Measurements from ENCODE around the gene OPCML. TPM values are rescaled to one million over a fixed set of nuclear protein-coding genes. Genes with fewer than 3 reads are reported as not detected.

Gene OPCML
- total RNA-seq, 1 experiment from 2014 or later: 0.10 TPM

DNA sequence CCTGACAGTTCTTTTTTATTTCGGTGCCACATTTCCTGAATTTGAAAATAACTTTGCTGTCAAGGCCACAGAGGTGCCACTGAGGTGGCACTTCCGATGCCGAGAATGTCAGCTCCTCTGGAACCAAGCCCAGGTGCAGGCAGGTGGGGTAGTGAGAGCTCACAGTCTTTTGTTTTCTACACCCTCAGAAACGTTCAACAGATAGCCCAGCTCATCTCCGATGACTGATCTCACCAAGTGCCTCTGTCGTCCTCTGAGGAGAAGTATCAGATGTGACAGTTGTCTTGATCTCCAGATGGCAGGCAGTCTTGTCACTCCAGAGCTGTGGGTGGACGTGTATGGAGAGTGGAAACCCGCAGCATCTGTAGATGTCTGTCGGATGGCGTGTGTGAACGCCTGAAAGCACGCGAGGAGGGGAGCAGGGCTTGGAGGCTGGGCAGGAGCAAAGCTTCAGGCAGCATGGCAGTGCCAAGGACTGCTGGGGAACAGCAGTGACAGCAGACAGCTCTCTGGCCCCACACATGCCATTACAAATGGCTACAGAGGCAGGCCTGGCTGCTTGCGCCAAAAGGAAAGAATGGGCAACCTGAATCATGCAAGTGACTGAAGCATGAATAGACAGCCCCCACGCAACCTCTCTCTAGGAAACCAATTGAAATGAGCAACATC, 877.0 kb downstream of the OPCML start:
- no peak for DNase-seq (ENCODE audit: extremely low read depth, low read depth)

DNA sequence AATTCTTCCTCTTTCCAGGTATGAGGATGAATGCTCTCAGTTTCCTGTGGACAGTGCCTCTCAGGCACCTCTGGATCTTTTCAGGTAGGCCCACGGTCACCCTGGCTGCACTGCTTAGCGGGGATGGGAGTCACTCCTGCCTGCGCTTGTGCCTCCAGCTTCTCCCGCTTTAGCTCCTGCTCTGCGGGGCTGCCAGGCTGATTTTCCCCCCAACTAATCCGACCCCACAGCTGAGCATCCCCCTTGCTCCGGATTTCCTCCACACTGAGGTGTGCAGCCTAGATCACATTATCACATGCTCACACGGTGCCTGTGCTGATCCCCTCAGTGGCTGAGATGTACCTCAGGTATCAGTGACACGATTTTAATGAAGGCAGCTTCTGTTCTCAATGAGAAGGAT, 879.1 kb downstream of the OPCML start:
- DNase-seq (ENCODE audit: extremely low read depth, low read depth): no peak

DNA sequence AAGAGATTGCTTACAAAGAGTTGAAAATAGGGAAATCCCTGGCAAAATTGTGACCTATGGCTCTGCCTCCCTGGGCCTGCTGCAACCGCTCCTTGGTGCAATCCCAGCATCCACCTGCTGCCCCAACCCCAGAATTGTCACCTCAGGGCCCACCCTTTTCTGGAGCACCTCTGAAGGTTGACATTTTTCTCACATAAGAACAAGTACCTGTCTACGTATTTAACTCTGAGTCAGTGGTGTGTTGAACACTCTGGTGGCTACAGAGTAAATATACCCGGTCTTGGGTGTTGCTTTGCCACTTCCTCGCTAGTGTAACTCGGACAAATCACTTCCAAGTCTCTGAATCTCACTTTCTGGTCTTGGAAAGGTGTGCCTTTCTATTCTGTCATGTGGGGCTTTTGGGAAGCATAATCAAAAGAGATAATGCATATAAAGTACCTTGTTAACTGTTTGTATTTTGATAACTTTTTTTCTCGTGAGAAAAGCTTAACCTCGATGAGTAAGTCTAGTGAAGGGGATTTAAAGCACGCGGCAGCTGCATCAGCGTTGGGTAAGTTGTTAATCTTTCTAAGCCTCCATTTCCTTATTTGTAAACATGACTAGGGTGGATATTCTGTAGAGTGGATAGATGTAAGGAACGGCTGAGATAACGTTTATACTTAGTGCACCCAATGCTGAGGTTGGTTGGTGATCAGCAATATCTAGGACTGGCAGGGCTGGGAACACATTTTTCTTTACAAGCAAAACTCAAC, 881.2 kb downstream of the OPCML start:
- DNase-seq (ENCODE audit: extremely low read depth, low read depth): peak; percentile 8

DNA sequence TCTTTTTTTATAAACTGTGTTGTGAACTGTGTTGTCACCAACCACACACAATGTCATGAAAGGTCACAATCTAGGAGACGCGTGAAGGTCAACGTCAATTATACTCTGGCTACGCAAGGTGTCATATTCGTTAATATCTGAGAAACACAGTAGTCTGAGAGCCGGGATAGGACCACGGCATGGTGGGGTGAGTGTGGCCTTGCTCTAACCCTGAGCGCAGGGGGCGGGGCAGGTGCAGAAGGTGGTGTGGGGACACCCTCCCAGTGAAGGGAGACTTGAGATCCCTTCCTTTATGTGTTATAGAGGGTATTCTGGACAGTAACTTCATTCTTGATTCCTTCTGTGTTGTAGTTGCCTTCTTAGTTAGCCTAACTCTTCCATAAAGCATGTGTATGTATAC, 883.0 kb downstream of the OPCML start:
- no peak for DNase-seq (ENCODE audit: extremely low read depth, low read depth)

DNA sequence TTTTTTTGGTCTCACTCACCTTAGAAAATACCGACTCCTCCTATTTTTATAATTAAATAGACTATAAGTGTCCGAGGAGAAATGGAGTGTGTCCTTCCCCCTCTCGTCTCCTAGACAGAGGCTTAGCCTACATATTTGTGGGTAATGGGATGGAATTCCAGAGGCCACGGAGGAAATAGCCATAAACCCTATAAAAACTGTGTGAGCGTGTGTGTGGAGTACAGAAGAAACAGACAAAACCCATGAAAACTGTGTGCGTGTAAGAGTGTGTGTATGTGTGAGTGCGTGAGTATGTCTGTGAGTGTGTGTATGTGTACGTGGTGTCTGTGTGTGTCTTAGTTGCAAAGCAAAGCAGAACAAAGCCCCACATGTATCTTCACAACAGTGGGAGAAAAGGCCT, 883.5 kb downstream of the OPCML start:
- no peak for DNase-seq (ENCODE audit: extremely low read depth, low read depth)

DNA sequence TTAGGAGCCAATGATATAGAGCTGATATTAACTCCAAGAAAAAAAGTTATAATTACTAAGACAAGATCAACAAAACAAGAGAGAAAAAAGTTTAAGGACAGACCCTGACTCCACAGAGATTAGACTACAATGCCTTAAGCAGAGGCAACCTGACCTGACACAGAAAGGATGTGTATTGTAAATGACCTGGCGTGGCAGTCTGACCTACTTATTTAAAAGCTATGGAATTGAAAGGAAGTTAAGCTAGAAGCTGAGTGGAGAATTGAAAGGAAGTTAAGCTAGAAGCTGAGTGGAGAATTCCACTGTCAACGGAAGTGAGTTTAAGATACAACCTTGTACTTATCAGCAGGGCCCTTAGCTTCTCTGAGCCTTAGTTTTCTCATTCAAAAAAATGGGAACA, 885.4 kb downstream of the OPCML start:
- no peak for DNase-seq (ENCODE audit: extremely low read depth, low read depth)

DNA sequence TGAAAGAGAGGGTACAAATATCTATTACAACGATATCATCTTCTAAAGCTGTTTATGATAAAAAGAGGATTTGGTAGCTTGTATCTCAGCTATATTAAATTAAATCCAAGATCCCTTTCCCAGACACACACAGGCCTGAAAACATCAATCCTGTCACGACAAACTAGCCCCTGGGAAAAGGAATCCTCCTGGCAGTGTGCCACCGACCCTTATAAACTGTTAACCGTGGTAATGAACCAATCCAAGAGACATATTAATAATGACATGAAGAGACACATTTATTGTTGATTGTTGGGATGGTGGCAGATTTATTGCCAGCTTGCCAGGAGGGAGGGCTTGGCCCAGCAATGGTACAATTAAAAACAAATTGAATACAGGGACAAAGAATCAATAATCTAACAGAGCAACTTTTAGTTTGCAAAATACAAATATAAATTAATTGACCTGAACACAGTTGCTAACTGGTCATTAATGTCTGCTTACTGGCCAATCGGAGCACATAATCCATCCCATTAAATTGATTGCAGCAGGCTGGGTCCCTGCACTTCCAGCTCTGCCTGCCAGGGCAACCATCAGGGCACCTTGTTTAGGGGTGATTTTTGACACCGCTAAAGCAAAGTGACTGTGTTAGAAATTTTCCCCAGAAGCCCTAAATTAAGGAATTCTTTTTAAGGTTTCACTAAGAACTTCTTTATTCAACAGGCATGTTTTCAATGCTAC, 887.6 kb downstream of the OPCML start:
- no peak for DNase-seq (ENCODE audit: extremely low read depth, low read depth)

DNA sequence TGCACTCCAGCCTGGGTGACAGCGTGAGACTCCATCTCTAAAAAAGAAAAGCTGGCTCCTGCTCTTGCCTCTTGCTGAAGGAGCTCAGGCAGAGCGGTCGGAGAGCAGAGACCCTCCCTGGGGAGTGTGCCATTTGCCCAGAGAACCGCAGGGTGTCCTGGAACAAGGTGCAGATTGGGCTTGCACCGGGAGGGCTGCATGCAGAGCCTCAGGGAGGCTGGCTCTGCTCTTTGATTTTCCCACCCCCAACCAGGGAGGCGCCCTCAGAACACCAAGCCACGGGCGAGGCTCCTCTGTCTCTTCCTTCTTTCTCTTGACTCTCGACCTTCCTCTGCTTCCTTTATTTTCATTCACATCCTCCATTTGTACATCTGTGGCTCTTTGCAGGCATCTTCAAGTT, 889.1 kb downstream of the OPCML start:
- DNase-seq (ENCODE audit: extremely low read depth, low read depth): no peak

DNA sequence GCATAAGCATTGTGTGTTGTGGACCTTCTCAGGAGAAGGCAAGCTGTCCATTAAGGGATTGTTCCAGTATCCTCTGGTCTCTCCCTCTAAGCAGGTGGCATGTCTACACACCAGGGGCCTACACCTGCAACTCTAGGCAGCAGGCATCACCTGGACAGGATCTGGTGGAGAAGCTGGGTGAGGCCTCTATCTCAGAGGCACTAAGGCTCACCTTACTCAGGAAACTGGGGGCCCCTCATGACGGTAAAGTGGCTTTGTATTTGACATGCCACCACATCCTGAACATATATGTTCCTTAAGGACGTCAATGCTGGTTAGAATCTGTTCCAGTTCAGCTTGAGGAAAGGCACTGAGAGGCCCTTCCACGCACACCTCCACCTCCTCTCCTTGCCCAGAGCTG, 891.3 kb downstream of the OPCML start:
- no peak for DNase-seq (ENCODE audit: extremely low read depth, low read depth)

DNA sequence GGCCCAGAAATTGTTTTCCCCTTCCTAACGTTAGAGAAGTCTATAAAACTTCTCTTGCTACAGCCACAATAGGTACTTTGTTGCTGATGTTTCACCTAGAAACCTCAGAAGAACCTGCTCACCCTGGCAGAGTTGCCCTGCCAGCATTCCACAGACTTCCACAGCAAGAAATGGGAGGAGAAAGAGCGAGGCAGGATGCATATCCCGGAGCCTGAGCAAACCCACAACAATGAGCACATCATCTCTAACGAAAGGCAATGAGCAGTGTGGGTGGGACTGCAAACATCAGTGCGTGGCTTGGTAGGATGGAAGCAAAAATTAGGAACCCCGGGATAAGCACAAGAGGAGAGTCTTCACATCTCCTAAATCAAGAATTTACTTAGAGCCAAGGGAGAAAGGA, 892.3 kb downstream of the OPCML start:
- DNase-seq (ENCODE audit: extremely low read depth, low read depth): no peak

DNA sequence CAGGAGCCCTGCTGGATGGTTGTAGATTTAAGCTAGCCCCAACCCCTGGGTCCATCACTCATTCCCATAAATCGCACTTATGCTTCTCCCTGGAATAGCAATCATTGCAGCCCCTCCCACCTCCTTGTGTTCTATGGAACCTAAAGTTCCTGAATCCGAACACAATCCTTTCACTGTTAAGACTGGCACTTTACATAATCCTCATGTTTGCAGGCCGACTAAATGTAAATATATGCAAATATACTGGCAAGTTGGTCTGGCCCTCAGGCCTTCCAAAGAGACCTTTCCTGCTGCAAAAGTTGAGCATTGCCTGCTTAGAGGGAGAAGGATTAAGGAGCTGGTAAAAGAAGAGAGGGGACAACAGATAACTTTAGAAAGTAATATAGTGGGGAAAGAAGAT, 892.9 kb downstream of the OPCML start:
- DNase-seq (ENCODE audit: extremely low read depth, low read depth): no peak

DNA sequence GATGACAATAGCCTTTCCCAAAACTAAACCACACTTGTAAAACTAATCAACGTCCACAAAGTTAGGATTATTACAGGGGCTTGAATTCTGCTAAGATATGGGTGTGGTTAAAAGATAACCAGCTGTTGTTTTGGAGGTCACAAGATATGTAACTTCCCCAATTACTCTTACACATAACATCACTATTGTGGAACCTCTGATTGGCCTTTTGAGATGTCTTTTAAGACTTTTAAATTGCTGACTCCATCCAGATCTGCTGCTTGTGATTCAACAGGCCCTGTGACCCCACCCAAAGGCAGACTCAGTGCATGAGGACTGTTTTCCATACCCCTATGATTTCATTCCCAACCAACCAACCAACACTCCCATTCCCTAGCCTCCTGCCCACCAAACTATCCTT, 893.9 kb downstream of the OPCML start:
- DNase-seq (ENCODE audit: extremely low read depth, low read depth): no peak

DNA sequence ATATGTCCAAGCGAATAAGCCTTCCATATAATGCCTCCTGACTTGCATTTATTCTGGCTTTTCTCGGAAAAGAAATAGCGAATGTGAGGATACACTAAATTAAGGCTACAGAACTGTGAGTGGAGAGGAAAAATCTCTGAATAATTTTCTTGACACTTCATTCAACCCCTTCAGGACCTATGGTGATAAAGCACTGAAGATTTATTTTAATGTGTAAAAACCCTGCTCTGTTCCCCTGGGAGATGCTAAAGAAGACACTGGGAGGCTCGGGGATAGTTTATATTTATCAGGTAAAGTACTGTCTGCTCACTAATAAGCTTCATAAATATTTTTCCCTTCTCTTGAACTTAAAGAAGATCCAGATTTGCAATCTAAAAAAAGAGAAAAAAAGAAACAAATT, 895.8 kb downstream of the OPCML start:
- no peak for DNase-seq (ENCODE audit: extremely low read depth, low read depth)

DNA sequence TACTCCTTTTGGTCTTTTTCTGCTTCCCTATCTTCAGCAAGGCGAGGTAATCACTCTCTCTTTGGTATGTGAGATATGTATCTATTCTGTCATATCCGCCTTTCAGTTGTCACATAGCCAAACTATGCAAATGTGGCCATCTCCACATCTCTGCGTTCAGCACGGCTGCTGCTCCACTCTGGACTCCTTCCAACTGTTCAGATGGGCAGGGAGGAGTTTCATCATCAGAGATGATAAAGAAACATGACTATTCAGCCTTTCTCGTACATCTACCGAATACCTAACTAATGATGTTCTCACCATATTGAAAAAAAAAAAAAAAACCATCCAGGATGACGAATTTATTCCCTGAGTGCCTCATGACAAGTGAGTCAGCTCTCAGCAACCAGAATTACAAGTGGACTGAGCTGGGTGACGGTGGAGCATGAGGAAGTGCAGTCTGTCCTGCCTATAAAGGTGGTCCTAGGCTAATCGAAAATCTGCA, 899.6 kb downstream of the OPCML start:
- peak; percentile 93 for DNase-seq (ENCODE audit: extremely low read depth, low read depth)

DNA sequence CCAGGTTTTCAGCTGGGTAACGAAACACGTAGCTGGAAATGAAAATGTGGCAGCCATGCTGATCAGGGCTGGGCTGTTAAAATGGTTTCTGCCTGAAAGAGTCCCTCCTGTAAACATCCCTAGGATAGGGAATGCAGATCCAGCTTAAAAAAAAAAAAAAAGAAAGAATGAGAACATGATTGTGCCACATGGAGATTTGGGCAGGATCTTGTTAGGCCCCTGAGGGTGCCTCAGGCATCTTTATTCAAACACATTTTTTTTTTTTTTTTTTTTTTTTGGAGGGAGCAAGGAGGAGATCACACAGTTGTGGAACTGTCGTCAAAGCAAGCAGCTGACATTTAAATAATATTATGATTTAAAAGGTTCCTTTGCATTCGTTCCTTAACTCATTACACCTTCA, 900.3 kb downstream of the OPCML start:
- peak; percentile 38 for DNase-seq (ENCODE audit: extremely low read depth, low read depth)

DNA sequence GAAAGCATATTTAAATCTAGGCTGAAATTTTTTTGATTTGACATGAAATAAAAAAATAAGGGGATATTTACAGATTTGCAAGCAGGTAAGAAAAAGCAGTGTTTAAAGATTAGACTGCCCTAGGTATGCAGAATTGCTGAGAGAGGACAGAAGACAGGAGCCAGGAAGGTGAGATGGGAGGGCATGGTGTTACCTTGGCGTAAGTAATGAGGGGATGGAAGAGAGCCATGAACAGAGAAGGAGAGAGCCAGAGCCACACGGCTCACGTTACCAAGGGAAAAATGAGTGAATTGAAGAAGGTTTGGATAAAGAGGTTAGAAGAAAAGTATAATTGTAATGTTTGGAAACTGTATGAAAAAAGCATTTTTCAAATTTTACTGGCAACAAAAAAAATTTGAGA, 904.3 kb downstream of the OPCML start:
- DNase-seq (ENCODE audit: extremely low read depth, low read depth): no peak

DNA sequence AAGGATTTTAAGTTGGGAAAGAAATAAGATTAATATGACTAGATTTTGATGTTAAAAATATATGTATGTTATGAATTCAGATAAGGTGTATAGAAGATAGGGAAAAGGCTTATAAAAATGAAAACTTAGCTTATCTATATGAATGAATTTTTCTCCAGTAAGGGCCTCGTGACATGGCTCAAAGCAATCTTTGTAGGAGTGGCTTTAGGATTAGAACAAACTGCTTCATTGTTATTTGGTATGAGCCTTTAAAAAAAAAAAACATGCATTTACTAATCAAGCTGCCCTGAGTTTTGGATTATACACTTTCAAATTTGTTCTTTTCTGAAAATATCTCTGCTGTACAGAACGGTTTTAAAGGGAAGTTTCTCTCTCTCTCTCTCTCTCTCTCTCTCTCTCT, 905.9 kb downstream of the OPCML start:
- no peak for DNase-seq (ENCODE audit: extremely low read depth, low read depth)

DNA sequence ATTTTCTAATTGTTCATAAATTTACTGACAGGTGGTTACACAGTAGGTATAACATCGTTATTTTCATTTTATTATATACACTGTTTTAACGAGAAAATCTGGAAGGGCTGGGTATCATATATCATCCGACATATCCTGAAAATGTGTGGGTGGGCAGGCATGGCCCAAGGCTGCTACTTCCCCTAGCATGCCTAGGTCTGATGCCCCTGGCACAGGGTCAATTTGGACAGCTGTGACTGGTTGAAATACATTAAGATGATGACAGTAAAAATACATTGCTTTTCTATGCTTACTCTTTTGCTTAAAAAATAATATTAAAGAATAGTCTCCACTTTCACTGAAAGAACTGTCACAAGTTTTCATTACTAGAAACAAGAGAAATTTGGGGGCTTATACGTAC, 908.8 kb downstream of the OPCML start:
- no peak for DNase-seq (ENCODE audit: extremely low read depth, low read depth)

DNA sequence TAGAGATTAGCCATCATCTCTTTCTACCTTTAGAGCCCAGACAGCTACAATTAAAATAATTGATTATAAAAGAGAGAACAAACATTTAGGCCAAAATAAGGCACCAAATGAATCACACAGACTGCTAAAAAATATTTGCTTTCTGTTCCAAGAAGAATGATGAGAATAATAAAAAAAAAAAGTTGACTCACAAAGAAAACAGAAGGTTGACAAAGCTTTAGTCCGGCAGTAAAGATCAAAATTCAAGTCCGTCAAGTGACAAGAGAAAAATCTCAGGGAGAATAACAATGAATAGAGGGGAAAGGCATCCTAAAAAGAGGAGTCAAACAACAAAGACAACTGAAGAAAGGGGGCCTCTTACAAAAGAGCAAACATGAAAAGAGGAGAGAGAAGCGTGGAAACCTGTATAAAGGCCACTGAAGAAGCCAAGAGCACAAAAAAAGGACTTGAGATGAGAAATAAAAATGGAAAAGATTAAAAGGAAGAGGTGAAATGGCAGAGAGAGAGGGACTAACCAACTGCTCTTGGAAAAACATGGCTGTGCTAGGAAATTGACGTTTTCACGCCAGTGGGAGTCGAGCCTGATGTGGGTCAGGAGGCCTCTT, 910.2 kb downstream of the OPCML start:
- DNase-seq (ENCODE audit: extremely low read depth, low read depth): no peak

DNA sequence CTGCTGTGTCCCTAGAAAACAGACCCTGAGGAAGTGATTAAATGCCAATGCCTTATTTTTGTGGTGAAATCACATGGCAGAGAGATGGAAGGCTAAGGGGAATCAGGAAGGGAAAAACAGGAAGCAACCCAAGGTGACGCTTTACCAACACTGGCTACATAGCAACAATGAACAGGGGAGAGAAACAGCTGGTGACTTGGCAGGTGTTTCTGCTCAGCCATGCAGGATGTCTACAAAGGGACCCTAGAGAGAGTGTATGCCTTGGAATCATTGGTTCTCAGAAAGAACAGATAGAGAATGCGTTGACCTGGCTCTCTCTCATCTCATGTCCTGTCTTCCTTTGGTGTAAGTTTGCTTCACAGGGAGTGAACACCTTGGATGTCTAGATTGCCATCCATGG, 911.9 kb downstream of the OPCML start:
- no peak for DNase-seq (ENCODE audit: extremely low read depth, low read depth)

DNA sequence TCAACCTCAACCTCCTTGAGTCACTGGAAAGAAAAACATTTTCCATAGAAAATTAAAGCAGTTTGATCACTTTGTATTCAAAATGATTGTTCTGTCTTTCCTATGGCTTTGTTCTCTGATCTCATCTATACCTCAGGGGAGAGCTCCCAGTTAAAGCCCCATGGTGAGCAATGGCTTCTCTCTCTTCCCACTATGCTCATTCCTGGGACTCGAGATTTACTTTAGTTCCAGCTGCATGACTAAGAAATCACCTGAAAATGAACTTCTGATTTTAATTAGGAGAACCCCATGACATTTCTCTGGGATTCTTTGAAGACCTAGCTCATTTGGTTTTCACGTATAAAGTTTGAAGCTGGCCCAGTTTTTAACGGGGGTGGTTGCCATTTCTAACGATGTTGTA, 921.5 kb downstream of the OPCML start:
- no peak for DNase-seq (ENCODE audit: extremely low read depth, low read depth)
